ENCODE data around the gene NHLRC1.

NHLRC1 gene

GRCh38 chr6:18102783-18103509 is 19.5 kb downstream of the NHLRC1 start:
- Histone ChIP-seq H3K9me2 (replicated peaks; ENCODE audit: control insufficient read depth, low read length) (no peaks in the 10 kb centered on the region; the same call in 1 of the 2 replicates), H3K4me1 (ENCODE audit: control insufficient read depth, low read length) (no peaks in the 10 kb centered on the region), H4K20me1 (ENCODE audit: control insufficient read depth, insufficient read depth, low read depth, low read length) (no peaks in the 10 kb centered on the region), H3K36me3 (ENCODE audit: control insufficient read depth, low read length) (no peaks in the 10 kb centered on the region), H3F3A (ENCODE audit: control insufficient read depth, insufficient read depth) (no peaks in the 10 kb centered on the region), H3K27me3 (ENCODE audit: control insufficient read depth, low read length) (no peaks in the 10 kb centered on the region), H3K4me2 (ENCODE audit: low read length) (no peak overlapping the region), H3K9me3 (ENCODE audit: control insufficient read depth, insufficient read depth, low read length) (no peaks in the 10 kb centered on the region), H3K4me3 (ENCODE audit: low read length) (no peak overlapping the region), H3K27ac (ENCODE audit: low read depth, low read length) (no peak overlapping the region), H3K79me2 (ENCODE audit: control insufficient read depth, low read length) (no peaks in the 10 kb centered on the region)
- no peak for TF ChIP-seq EZH2phosphoT487 (IDR thresholded peaks at IDR 0.05; ENCODE audit: borderline replicate concordance, low read length)
- TF ChIP-seq CTCF (IDR thresholded peaks at IDR 0.05; ENCODE audit: low read depth, low read length, poor library complexity, severe bottlenecking), result no peak

DNA sequence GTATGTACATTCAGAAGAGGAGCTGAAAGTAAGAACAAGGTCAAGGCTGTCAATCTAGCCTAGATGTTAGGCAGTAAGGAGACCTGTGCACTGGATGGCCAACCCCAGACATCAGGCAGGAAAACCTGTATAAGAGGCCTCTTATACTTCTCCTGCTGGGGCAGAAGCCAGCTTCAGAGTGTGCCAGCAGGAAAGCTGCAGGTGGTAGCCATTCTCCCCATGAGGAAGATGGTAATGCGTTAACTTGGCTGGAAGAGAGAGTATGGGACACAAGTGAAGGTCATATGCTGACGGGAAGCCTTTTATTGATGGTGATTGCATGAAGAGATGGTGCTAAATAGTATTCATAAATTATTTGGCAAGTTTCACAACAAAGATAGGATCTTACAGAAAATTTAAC is 20.6 kb downstream of the NHLRC1 start:
- Histone ChIP-seq H3K9me3 (ENCODE audit: control insufficient read depth, insufficient read depth, low read length) (no peaks in the 10 kb centered on the region), H3K9me2 (replicated peaks; ENCODE audit: control insufficient read depth, low read length) (no peaks in the 10 kb centered on the region; the same call in 1 of the 2 replicates), H4K20me1 (ENCODE audit: control insufficient read depth, insufficient read depth, low read depth, low read length) (no peaks in the 10 kb centered on the region), H3F3A (ENCODE audit: control insufficient read depth, insufficient read depth) (no peaks in the 10 kb centered on the region), H3K36me3 (ENCODE audit: control insufficient read depth, low read length) (no peaks in the 10 kb centered on the region), H3K27ac (ENCODE audit: low read depth, low read length) (no peak overlapping the region), H3K4me2 (ENCODE audit: low read length) (no peak overlapping the region), H3K4me3 (ENCODE audit: low read length) (no peak overlapping the region), H3K4me1 (ENCODE audit: control insufficient read depth, low read length) (no peaks in the 10 kb centered on the region), H3K27me3 (ENCODE audit: control insufficient read depth, low read length) (no peaks in the 10 kb centered on the region), H3K79me2 (ENCODE audit: control insufficient read depth, low read length) (no peaks in the 10 kb centered on the region)
- no peak for TF ChIP-seq EZH2phosphoT487 (IDR thresholded peaks at IDR 0.05; ENCODE audit: borderline replicate concordance, low read length)
- TF ChIP-seq CTCF (IDR thresholded peaks at IDR 0.05; ENCODE audit: low read depth, low read length, poor library complexity, severe bottlenecking), result no peak

DNA sequence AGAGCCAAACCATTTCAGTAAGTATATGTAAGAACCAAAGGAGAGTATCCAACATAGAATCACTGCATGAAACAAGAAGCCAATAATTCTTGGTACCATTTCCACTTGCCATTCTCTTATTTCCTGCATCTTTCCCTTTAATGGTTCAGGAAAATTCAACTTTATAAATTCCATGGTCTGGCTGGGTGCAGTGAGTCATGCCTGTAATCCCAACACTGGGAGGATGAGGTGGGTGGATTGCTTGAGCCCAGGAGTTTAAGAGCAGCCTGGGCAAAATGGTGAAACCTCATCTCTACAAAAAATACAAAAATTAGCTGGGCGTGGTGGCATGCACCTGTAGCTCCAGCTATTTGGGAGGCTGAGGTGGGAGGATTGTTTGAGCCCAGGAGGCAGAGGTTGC is 21.2 kb downstream of the NHLRC1 start:
- Histone ChIP-seq H3K79me2 (ENCODE audit: control insufficient read depth, low read length) (no peaks in the 10 kb centered on the region), H3K27me3 (ENCODE audit: control insufficient read depth, low read length) (no peaks in the 10 kb centered on the region), H3K4me1 (ENCODE audit: control insufficient read depth, low read length) (no peaks in the 10 kb centered on the region), H3K9me2 (replicated peaks; ENCODE audit: control insufficient read depth, low read length) (no peaks in the 10 kb centered on the region; the same call in 1 of the 2 replicates), H3K36me3 (ENCODE audit: control insufficient read depth, low read length) (no peaks in the 10 kb centered on the region), H4K20me1 (ENCODE audit: control insufficient read depth, insufficient read depth, low read depth, low read length) (no peaks in the 10 kb centered on the region), H3K27ac (ENCODE audit: low read depth, low read length) (no peak overlapping the region), H3K4me2 (ENCODE audit: low read length) (no peak overlapping the region), H3F3A (ENCODE audit: control insufficient read depth, insufficient read depth) (no peaks in the 10 kb centered on the region), H3K9me3 (ENCODE audit: control insufficient read depth, insufficient read depth, low read length) (no peaks in the 10 kb centered on the region), H3K4me3 (ENCODE audit: low read length) (no peak overlapping the region)
- TF ChIP-seq EZH2phosphoT487 (IDR thresholded peaks at IDR 0.05; ENCODE audit: borderline replicate concordance, low read length), result no peak
- TF ChIP-seq CTCF (IDR thresholded peaks at IDR 0.05; ENCODE audit: low read depth, low read length, poor library complexity, severe bottlenecking), result no peak
